Measurements from ENCODE around the gene NDUFAF2.

DNA sequence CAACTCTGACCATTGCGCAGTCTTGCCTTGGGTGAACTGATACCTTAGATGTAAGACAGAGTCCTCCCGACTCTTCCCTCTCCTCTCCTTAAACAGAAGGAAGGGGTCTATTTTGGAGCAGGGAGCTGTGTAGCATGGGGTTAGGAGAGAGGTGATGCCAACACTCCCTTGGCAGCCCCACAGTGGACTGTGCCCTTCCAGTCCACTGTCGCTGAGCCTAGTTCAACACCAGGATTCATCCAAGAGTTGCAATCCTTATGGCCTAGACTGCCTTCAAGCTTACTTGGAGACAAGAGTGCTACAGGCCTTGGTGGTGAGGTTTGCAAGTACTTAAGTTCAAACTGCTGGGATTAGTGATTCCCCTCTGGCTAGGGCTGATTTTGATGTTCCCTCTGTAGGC is 51.4 kb downstream of the NDUFAF2 start:
- TF ChIP-seq, protein P1, sequence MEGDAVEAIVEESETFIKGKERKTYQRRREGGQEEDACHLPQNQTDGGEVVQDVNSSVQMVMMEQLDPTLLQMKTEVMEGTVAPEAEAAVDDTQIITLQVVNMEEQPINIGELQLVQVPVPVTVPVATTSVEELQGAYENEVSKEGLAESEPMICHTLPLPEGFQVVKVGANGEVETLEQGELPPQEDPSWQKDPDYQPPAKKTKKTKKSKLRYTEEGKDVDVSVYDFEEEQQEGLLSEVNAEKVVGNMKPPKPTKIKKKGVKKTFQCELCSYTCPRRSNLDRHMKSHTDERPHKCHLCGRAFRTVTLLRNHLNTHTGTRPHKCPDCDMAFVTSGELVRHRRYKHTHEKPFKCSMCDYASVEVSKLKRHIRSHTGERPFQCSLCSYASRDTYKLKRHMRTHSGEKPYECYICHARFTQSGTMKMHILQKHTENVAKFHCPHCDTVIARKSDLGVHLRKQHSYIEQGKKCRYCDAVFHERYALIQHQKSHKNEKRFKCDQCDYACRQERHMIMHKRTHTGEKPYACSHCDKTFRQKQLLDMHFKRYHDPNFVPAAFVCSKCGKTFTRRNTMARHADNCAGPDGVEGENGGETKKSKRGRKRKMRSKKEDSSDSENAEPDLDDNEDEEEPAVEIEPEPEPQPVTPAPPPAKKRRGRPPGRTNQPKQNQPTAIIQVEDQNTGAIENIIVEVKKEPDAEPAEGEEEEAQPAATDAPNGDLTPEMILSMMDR (IDR thresholded peaks at IDR 0.05; ENCODE audit: low read depth, low read length), result no peak
- TF ChIP-seq EZH2phosphoT487 (IDR thresholded peaks at IDR 0.05; ENCODE audit: low read depth), result no peak
